Kidney epithelial cell (primary cell): ENCODE data around the gene TLE6. TPM values are rescaled to one million over a fixed set of nuclear protein-coding genes. Genes with fewer than 3 reads are reported as not detected.

ENCODE experiments used
- DNase-seq: peaks from one replicate; pipeline ENCODE4 v3.0.0-alpha.2; 2010; ENCODE audit warnings: low read depth
- H3K27me3 ChIP-seq: 2 replicates; pipeline ENCODE4 v1.6.0; 2011; ENCODE audit warnings: low read length; ENCODE audit not compliant: control insufficient read depth, insufficient read depth
- H3K36me3 ChIP-seq: 2 replicates; pipeline ENCODE4 v1.5.1; 2011; ENCODE audit warnings: low read length; ENCODE audit not compliant: control insufficient read depth, insufficient read depth
- H3K4me3 ChIP-seq: 2 replicates; pipeline ENCODE4 v1.5.1; 2011; ENCODE audit warnings: low read depth, mild to moderate bottlenecking, control low read depth, low read length
- CTCF ChIP-seq: IDR thresholded peaks from 2 replicates; pipeline ENCODE4 v1.5.1; 2011; ENCODE audit warnings: mild to moderate bottlenecking, moderate library complexity, low read length, control low read depth, inconsistent platforms; ENCODE audit not compliant: insufficient read depth, poor library complexity, severe bottlenecking
- total RNA-seq: library from RNA; depleted of rRNA; stranded (reverse); fragments of >200 nt; gene quantifications from 2 replicates; pipeline ENCODE4 v1.2.3, GENCODE V29; 2015

TLE6 gene
- total RNA-seq, 1 donor from 2014 or later, result 0.50 TPM

- no peak for TF ChIP-seq CTCF
- no peaks in the 10 kb centered on the region for H3K36me3 ChIP-seq
- no peak for DNase-seq
- peak overlapping the region; percentile 37 for H3K4me3 ChIP-seq
- peaks cover 60% of the 10 kb centered on the region for H3K27me3 ChIP-seq
These were observed 51.1 kb downstream of the TLE6 start for GRCh38 chr19:3028305-3029064.

GRCh38 chr19:3029065-3029923, 51.9 kb downstream of the TLE6 start, which contains the start of gene TLE2:
TSS of gene TLE2 (minus strand) at chr19:3029280. CDS start at chr19:3028904, 376 bp downstream.
- Histone ChIP-seq H3K27me3 (peaks cover 60% of the 10 kb centered on the region), H3K4me3 (peak within 1 kb of the TSS; percentile 37), H3K36me3 (no peaks in the 10 kb centered on the region)
- TF ChIP-seq CTCF, result no peak
- DNase-seq, result no peak

GRCh38 chr19:3031607-3031867, 54.2 kb downstream of the TLE6 start:
- Histone ChIP-seq H3K27me3 (peaks cover 47% of the 10 kb centered on the region), H3K36me3 (no peaks in the 10 kb centered on the region), H3K4me3 (no peak overlapping the region)
- TF ChIP-seq CTCF, result no peak
- no peak for DNase-seq

- DNase-seq, result no peak
- no peaks in the 10 kb centered on the region for H3K36me3 ChIP-seq
- no peak for TF ChIP-seq CTCF
These were observed 56.4 kb downstream of the TLE6 start for GRCh38 chr19:3033595-3034405.

GRCh38 chr19:3034406-3034655, 57.0 kb downstream of the TLE6 start:
- DNase-seq, result no peak
- no peak overlapping the region for H3K4me3 ChIP-seq
- no peaks in the 10 kb centered on the region for H3K36me3 ChIP-seq
- no peak for TF ChIP-seq CTCF
- H3K27me3 ChIP-seq, result peaks cover 30% of the 10 kb centered on the region

More at GRCh38 chr19:3033595-3034405, 56.4 kb downstream of the TLE6 start:
- Histone ChIP-seq H3K4me3 (no peak overlapping the region), H3K27me3 (peaks cover 32% of the 10 kb centered on the region)
